ENCODE measurements around the gene NDUFAF5.

DNA sequence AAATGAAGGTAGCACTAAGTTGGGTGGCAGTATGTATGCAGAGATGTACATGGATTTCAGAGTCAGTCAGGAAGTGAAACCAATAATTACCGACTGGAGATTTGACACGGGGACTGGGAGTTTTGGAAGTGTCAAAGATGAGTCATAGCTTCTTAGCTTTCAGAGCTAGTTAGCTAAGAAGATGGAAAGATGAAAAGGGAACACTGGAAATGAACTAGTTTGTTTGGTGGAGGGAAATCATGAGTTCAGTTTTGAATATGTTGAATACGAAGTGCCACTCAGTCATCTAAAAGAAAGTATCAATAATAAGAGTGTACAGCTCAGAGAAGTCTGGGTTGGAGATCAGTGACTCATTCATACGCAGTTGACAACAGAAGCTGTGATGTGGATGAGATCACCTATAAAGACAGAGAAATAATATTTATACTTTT is 7.6 kb upstream of the NDUFAF5 start:
- TF ChIP-seq CTCF (IDR thresholded peaks at IDR 0.05) = no peak
- no peak for TF ChIP-seq EP300 (IDR thresholded peaks at IDR 0.05)

Measured in ovary (tissue), 3 donors.